Liver (tissue), 3 donors: ENCODE results near the gene MEIOB.

Experiments
- ATF3 ChIP-seq: IDR thresholded peaks from 2 replicates; pipeline ENCODE4 v1.6.1; 2016; ENCODE audit warnings: antibody characterized with exemption
- GABPA ChIP-seq, 2 donors: IDR thresholded peaks in 1 of 2; conservative IDR thresholded peaks in 1 of 2; 2 replicates each; pipeline ENCODE4 v1.6.1; 2016; ENCODE audit warnings: antibody characterized with exemption in 2 of 2, mild to moderate bottlenecking in 1 of 2, moderate library complexity in 1 of 2
- JUND ChIP-seq, 2 donors: IDR thresholded peaks; 2 replicates each; pipeline ENCODE4 v1.6.1; 2016; ENCODE audit warnings: antibody characterized with exemption in 2 of 2
- MAX ChIP-seq: IDR thresholded peaks from 2 replicates; pipeline ENCODE4 v1.6.1; 2016; ENCODE audit warnings: antibody characterized with exemption
- NR2F2 ChIP-seq: IDR thresholded peaks from 2 replicates; pipeline ENCODE4 v1.6.1; 2016; ENCODE audit warnings: antibody characterized with exemption
- RAD21 ChIP-seq, 2 donors: IDR thresholded peaks; 2 replicates each; pipeline ENCODE4 v1.6.1; 2016; ENCODE audit warnings: antibody characterized with exemption in 2 of 2, mild to moderate bottlenecking in 2 of 2
- REST ChIP-seq: IDR thresholded peaks from 2 replicates; pipeline ENCODE4 v1.6.1; 2016; ENCODE audit warnings: antibody characterized with exemption, mild to moderate bottlenecking
- SP1 ChIP-seq: IDR thresholded peaks from 2 replicates; pipeline ENCODE4 v1.6.1; 2018; ENCODE audit warnings: antibody characterized with exemption, mild to moderate bottlenecking
- TAF1 ChIP-seq: conservative IDR thresholded peaks from 2 replicates; pipeline ENCODE4 v1.6.1; 2016; ENCODE audit warnings: antibody characterized with exemption, mild to moderate bottlenecking
- YY1 ChIP-seq: IDR thresholded peaks from 2 replicates; pipeline ENCODE4 v1.6.1; 2016; ENCODE audit warnings: antibody characterized with exemption, mild to moderate bottlenecking
- TF ChIP-seq, protein P1 (sequence below): fragments of 150-350 bp; IDR thresholded peaks from 2 replicates; pipeline ENCODE4 v1.5.1; 2017; ENCODE audit warnings: improper control_type of control experiment, low read depth, low read length; ENCODE audit not compliant: missing input control
- donor health status: healthy.
- donor health status: healthy.

DNA sequence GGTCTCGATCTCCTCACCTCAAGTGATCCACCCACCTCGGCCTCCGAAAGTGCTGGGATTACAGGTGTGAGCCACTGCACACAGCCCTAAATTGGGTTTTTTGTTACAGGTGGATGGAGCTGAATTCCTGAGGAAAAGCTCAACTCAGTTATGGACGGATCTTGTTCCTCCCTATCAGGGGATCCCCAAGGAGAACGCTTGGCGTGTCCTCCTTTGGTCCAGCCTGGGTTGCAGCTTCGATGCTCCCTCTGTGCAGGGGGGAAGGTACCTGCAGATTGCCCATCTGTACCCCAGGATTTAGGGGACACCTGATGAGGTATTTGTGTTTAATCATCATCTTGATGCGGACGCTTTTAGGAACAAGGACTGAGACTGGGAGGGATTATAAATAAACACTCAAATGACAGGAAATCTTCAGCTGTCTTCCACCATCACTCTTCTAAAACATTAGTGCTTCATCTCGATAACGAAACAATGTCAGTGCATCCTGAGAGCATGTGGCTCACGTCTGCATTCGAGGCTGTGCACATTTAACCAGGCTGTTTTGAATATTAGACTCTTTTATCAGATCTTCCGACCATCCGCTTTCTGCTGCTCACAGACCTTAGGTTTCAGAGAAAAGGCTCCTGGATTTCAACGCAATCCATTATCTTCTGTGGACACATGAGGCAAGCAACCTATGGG is 18.2 kb upstream of the MEIOB start:
- TF ChIP-seq RAD21 (IDR thresholded peaks at IDR 0.05): no peak
- TF ChIP-seq, protein P1, sequence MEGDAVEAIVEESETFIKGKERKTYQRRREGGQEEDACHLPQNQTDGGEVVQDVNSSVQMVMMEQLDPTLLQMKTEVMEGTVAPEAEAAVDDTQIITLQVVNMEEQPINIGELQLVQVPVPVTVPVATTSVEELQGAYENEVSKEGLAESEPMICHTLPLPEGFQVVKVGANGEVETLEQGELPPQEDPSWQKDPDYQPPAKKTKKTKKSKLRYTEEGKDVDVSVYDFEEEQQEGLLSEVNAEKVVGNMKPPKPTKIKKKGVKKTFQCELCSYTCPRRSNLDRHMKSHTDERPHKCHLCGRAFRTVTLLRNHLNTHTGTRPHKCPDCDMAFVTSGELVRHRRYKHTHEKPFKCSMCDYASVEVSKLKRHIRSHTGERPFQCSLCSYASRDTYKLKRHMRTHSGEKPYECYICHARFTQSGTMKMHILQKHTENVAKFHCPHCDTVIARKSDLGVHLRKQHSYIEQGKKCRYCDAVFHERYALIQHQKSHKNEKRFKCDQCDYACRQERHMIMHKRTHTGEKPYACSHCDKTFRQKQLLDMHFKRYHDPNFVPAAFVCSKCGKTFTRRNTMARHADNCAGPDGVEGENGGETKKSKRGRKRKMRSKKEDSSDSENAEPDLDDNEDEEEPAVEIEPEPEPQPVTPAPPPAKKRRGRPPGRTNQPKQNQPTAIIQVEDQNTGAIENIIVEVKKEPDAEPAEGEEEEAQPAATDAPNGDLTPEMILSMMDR: no peak
- TF ChIP-seq YY1: no peak
- no peak for TF ChIP-seq JUND (IDR thresholded peaks at IDR 0.05)
- no peak for TF ChIP-seq REST
- no peak for TF ChIP-seq SP1
- no peak for TF ChIP-seq NR2F2
- TF ChIP-seq ATF3: no peak
- no peak for TF ChIP-seq GABPA (IDR thresholded peaks at IDR 0.05 in 1 of 2, conservative IDR thresholded peaks at IDR 0.05 in 1 of 2)
- TF ChIP-seq TAF1: no peak
- no peak for TF ChIP-seq MAX
